ENCODE results near the gene SLX9. TPM values are rescaled to one million over a fixed set of nuclear protein-coding genes. Genes with fewer than 3 reads are reported as not detected.

Gene SLX9
- total RNA-seq, 2 experiments from 2014 or later: 18.6 to 61.6 TPM

DNA sequence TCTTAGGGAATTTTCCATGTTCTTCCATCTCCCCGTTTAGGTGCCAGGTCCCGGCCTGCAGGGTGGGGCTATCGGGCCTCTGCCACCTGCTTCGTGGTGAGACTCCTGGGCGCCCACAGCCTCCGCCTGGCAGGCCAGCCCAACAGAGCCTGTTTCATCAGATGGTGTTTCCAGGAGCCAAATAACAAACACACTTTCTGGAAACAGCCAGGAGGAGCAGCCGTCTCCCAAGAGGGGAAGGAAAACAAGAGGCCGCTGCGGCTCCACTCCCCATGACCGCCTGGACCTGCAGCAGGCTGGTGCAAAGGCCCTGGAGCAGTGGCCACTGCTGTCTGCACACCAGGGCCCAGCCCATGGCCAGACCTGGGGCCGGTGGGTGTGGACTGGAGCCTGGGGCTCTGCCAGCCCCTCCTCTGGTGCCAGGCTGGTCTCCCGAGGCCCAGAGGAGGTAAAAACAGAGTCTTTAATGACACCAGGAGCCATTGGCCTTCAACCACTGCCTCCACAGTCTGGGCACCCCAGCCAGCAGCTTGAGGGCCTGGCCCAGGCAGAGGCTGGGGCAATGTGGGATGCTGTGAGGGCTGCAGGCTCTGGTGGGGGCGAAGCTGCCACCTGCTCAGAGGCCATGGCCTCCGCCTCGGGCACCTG lies 55.0 kb downstream of the SLX9 start:
- H3K9me3 ChIP-seq (ENCODE audit: low read length): no peaks in the 10 kb centered on the region
- no peaks in the 10 kb centered on the region for H3K4me1 ChIP-seq (ENCODE audit: insufficient read depth, low read length, poor library complexity, severe bottlenecking)
- no peak overlapping the region for H3K27ac ChIP-seq (ENCODE audit: low read depth, low read length, poor library complexity, severe bottlenecking)
- no peaks in the 10 kb centered on the region for H4K20me1 ChIP-seq (ENCODE audit: insufficient read depth, low read length)
- H2AFZ ChIP-seq (ENCODE audit: low read length): no peak overlapping the region
- no peak overlapping the region for H3K4me2 ChIP-seq (ENCODE audit: low read length)
- intact Hi-C loops (cut with micrococcal nuclease; ENCODE audit: unreplicated experiment): no loop called here
- no peak for DNase-seq (ENCODE audit: low spot score)
- no TSS peak for BruUV-seq (replicated peaks)
- ChIA-PET CTCF (ENCODE audit: unreplicated experiment) (no interaction called here), POLR2A (no interaction called here)
- no peak for TF ChIP-seq CTCF (conservative IDR thresholded peaks at IDR 0.05; ENCODE audit: low read length)
- TF ChIP-seq EZH2phosphoT487 (IDR thresholded peaks at IDR 0.05; ENCODE audit: borderline replicate concordance, low read depth, low read length): no peak
- H3K79me2 ChIP-seq (ENCODE audit: insufficient read depth, low read depth, low read length): no peaks in the 10 kb centered on the region
- no peak overlapping the region for H3K4me3 ChIP-seq (ENCODE audit: low read depth, low read length, poor library complexity, severe bottlenecking)
- no peaks in the 10 kb centered on the region for H3K9me2 ChIP-seq (ENCODE audit: insufficient read depth, low read length)
- no peaks in the 10 kb centered on the region for H3K36me3 ChIP-seq (ENCODE audit: insufficient read depth, low read length)

DNA sequence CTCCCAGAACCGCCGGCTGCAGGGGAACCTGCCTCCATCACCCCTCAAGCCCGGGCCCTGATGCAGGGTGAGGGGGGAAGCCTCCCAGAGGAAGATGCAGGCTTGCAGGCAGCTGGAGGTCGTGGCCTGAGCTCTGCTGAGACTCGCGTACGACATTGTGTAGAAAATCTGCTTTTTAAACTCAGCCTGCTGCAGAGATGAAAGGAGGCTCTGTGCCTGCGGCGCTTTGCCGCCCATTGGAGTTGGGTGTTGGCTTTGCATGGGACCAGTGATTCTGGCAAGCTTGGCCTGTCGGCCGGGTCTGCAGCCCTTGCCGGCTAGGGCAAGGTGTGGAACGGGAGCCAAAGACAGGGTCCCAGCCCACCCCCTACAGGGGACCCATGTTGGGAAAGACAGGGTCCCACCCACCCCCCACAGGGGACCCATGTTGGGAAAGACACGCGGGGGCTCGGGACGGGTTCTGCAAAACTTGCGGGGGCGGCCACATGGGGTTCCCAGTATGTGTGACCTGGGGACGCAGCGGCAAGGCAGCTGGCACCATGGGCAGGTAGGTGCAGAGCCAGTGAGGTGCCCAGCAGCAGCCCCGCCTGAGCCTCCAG lies 55.6 kb downstream of the SLX9 start:
- CTCF ChIA-PET (ENCODE audit: unreplicated experiment): no interaction called here
- Histone ChIP-seq H4K20me1 (ENCODE audit: insufficient read depth, low read length) (no peaks in the 10 kb centered on the region), H2AFZ (ENCODE audit: low read length) (no peak overlapping the region), H3K27ac (ENCODE audit: low read depth, low read length, poor library complexity, severe bottlenecking) (no peak overlapping the region), H3K36me3 (ENCODE audit: insufficient read depth, low read length) (no peaks in the 10 kb centered on the region), H3K4me2 (ENCODE audit: low read length) (no peak overlapping the region), H3K4me3 (ENCODE audit: low read depth, low read length, poor library complexity, severe bottlenecking) (no peak overlapping the region), H3K9me3 (ENCODE audit: low read length) (no peaks in the 10 kb centered on the region), H3K79me2 (ENCODE audit: insufficient read depth, low read depth, low read length) (no peaks in the 10 kb centered on the region), H3K4me1 (ENCODE audit: insufficient read depth, low read length, poor library complexity, severe bottlenecking) (no peaks in the 10 kb centered on the region), H3K9me2 (ENCODE audit: insufficient read depth, low read length) (no peaks in the 10 kb centered on the region)
- no TSS peak for BruUV-seq (replicated peaks)
- POLR2A ChIA-PET: no interaction called here
- no peak for DNase-seq (ENCODE audit: low spot score)
- intact Hi-C loops (cut with micrococcal nuclease; ENCODE audit: unreplicated experiment): no loop called here
- TF ChIP-seq CTCF (conservative IDR thresholded peaks at IDR 0.05; ENCODE audit: low read length): no peak
- no peak for TF ChIP-seq EZH2phosphoT487 (IDR thresholded peaks at IDR 0.05; ENCODE audit: borderline replicate concordance, low read depth, low read length)

DNA sequence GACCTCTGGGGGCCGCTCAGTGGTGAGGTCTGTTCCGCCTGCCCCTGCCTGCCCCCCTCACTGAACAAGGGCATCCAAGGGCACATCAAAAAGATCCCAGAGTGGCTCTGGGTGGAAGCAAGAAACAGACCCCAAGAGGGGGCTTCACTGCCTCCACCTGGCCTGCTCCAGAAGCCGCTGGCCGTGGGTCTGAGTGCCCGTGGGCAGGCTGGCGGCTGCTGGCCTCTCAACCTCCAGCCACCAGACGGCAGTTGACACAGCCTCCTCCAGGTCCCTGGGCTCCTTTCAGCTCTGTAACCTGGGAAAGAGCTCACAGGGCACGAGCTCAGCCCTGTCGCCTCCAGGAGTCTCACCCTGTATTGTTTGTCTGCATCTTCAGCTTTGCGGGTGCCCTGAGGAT lies 56.3 kb downstream of the SLX9 start:
- H4K20me1 ChIP-seq (ENCODE audit: insufficient read depth, low read length): no peaks in the 10 kb centered on the region
- H3K4me3 ChIP-seq (ENCODE audit: low read depth, low read length, poor library complexity, severe bottlenecking): no peak overlapping the region
- no peak overlapping the region for H3K27ac ChIP-seq (ENCODE audit: low read depth, low read length, poor library complexity, severe bottlenecking)
- no peaks in the 10 kb centered on the region for H3K36me3 ChIP-seq (ENCODE audit: insufficient read depth, low read length)
- no peak overlapping the region for H3K4me2 ChIP-seq (ENCODE audit: low read length)
- no peaks in the 10 kb centered on the region for H3K9me2 ChIP-seq (ENCODE audit: insufficient read depth, low read length)
- no peak overlapping the region for H2AFZ ChIP-seq (ENCODE audit: low read length)
- no TSS peak for BruUV-seq (replicated peaks)
- DNase-seq (ENCODE audit: low spot score): no peak
- no peaks in the 10 kb centered on the region for H3K79me2 ChIP-seq (ENCODE audit: insufficient read depth, low read depth, low read length)
- H3K9me3 ChIP-seq (ENCODE audit: low read length): no peaks in the 10 kb centered on the region
- ChIA-PET CTCF (ENCODE audit: unreplicated experiment) (no interaction called here), POLR2A (no interaction called here)
- no peak for TF ChIP-seq EZH2phosphoT487 (IDR thresholded peaks at IDR 0.05; ENCODE audit: borderline replicate concordance, low read depth, low read length)
- no peak for TF ChIP-seq CTCF (conservative IDR thresholded peaks at IDR 0.05; ENCODE audit: low read length)
- no peaks in the 10 kb centered on the region for H3K4me1 ChIP-seq (ENCODE audit: insufficient read depth, low read length, poor library complexity, severe bottlenecking)
- intact Hi-C loops (cut with micrococcal nuclease; ENCODE audit: unreplicated experiment): no loop called here
